Parathyroid adenoma (tissue), 2 donors: ENCODE results near the gene CNTD1.

ENCODE experiments used
- H2AFZ ChIP-seq: fragments of 300-600 bp; sonication (generic); one replicate; pipeline ENCODE4 v1.7.0; 2017; ENCODE audit warnings: antibody characterized with exemption, mild to moderate bottlenecking
- H3K27ac ChIP-seq: fragments of 300-600 bp; sonication (generic); one replicate; pipeline ENCODE4 v1.7.0; 2017
- H3K27me3 ChIP-seq: fragments of 300-600 bp; sonication (generic); one replicate; pipeline ENCODE4 v1.7.0; 2017; ENCODE audit warnings: low read length; ENCODE audit not compliant: control insufficient read depth, insufficient read depth
- H3K36me3 ChIP-seq: fragments of 300-600 bp; sonication (generic); one replicate; pipeline ENCODE4 v1.7.0; 2017; ENCODE audit warnings: low read length; ENCODE audit not compliant: control insufficient read depth, insufficient read depth
- H3K4me1 ChIP-seq: fragments of 300-600 bp; sonication (generic); one replicate; pipeline ENCODE4 v1.7.0; 2017; ENCODE audit warnings: control low read depth
- H3K4me2 ChIP-seq: fragments of 300-600 bp; sonication (generic); one replicate; pipeline ENCODE4 v1.7.0; 2017; ENCODE audit warnings: low read length
- H3K4me3 ChIP-seq: fragments of 300-600 bp; sonication (generic); one replicate; pipeline ENCODE4 v1.7.0; 2017; ENCODE audit warnings: low read depth, low read length
- H3K79me2 ChIP-seq: fragments of 300-600 bp; sonication (generic); one replicate; pipeline ENCODE4 v1.7.0; 2017; ENCODE audit warnings: control low read depth
- H3K9ac ChIP-seq: fragments of 300-600 bp; sonication (generic); one replicate; pipeline ENCODE4 v1.7.0; 2017; ENCODE audit warnings: mild to moderate bottlenecking
- H3K9me3 ChIP-seq: fragments of 300-600 bp; sonication (generic); one replicate; pipeline ENCODE4 v1.7.0; 2017; ENCODE audit warnings: low read length; ENCODE audit not compliant: control insufficient read depth
- CTCF ChIP-seq: fragments of 300-600 bp; sonication (generic); IDR thresholded peaks from one replicate; pipeline ENCODE4 v1.7.0; 2017; ENCODE audit warnings: antibody characterized with exemption, mild to moderate bottlenecking
- donor health status: primary hyperparathyroidism.

The CNTD1 gene

GRCh38 chr17:42845556-42845917 is 46.9 kb downstream of the CNTD1 start:
- Histone ChIP-seq H3K4me1 (no peaks in the 10 kb centered on the region), H3K79me2 (no peaks in the 10 kb centered on the region), H3K27me3 (no peaks in the 10 kb centered on the region), H3K9me3 (no peaks in the 10 kb centered on the region), H3K36me3 (no peaks in the 10 kb centered on the region), H3K27ac (no peak overlapping the region), H3K4me3 (no peak overlapping the region), H3K9ac (no peak overlapping the region), H3K4me2 (no peak overlapping the region), H2AFZ (no peak overlapping the region)
- TF ChIP-seq CTCF, result no peak

DNA sequence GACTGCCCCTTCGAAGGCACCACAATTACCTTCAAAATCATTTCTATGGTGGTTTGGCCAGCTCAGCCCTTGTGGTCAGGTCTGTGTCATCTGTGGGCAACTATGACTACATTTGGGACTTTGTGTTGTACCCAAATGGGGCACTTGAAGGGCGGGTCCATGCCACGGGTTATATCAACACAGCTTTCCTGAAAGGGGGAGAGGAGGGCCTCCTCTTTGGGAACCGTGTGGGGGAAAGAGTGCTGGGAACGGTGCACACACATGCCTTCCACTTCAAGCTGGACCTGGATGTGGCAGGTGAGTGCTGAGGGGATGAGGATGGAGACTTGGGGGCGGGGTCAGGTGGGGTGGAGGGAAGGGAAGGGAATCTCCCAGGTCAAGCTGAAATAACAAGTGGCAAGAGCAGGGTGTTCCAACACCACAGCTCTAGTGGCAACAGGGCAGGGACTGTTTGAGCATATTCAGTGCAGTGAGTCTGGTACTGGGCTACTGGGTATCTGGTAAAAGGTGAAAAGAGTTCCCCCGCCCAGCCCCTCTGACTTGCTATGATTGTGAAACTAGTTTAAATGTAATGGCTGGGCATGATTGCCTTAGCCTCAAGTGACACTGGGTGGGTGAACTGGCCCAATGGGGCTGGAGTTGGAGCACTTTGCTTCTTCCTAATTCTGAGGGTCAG is 47.4 kb downstream of the CNTD1 start:
- no peak overlapping the region for H3K27ac ChIP-seq

DNA sequence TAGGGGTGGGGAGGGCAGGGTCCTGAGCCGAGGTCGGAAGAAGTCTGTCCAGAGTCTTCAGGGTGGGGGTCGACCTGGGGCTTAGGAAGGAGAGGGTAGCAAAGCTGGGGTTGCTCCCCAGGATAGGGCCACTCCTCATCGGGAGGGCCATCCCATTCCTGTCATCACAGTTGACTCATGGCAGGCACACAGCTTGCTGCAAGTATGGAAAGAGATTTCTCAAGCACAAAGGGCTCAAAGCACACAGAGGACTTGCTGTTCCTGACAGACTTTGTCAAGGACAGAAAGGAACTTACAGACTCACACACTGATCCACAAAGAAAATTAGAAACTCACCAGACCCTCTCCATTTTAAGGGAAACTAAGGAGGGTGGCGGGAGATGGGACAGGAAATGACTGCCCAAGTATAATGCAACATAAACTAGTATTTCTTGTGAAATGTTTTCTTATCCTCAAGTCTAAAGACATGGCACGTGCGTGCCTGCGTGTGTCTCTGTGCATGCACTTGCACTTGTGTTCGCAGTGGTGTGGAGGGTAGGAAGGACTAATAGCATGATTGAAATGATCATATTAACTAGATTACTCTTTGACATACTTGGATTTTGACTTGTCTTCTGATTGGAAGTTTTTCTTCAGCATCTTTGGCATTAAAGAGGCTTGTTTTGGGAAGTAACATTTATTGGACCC is 48.1 kb downstream of the CNTD1 start:
- Histone ChIP-seq H3K9me3 (no peaks in the 10 kb centered on the region), H3K9ac (no peak overlapping the region), H3K4me3 (no peak overlapping the region), H2AFZ (no peak overlapping the region), H3K4me2 (no peak overlapping the region), H3K4me1 (no peaks in the 10 kb centered on the region), H3K27ac (no peak overlapping the region), H3K79me2 (no peaks in the 10 kb centered on the region), H3K27me3 (no peaks in the 10 kb centered on the region), H3K36me3 (no peaks in the 10 kb centered on the region)
- no peak for TF ChIP-seq CTCF

More for the DNA sequence above, 47.4 kb downstream of the CNTD1 start:
- no peaks in the 10 kb centered on the region for H3K36me3 ChIP-seq
- no peaks in the 10 kb centered on the region for H3K27me3 ChIP-seq
- no peaks in the 10 kb centered on the region for H3K79me2 ChIP-seq
- no peak for TF ChIP-seq CTCF
- H3K4me2 ChIP-seq, result no peak overlapping the region
- H3K9me3 ChIP-seq, result no peaks in the 10 kb centered on the region
- H2AFZ ChIP-seq, result no peak overlapping the region
- no peaks in the 10 kb centered on the region for H3K4me1 ChIP-seq
- H3K9ac ChIP-seq, result no peak overlapping the region
- no peak overlapping the region for H3K4me3 ChIP-seq

DNA sequence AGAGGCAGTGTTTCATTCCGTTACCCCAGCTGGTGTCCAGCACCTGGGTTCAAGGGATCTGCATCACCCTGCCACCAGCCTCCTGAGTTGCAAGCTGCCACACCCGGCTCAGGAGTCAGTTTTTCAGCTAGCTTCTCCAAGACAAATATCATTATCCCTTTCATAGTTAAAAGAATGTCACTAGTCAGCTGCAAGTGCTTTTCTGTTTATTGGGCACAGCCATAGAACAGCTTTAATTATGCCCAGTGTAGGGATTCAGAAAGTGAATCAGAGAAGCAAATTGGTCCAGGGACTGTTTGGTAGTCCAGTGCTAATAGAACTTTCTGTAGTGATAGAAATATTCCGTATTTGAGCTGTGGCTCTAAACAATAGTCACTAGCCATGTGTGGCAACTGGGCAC is 49.4 kb downstream of the CNTD1 start:
- H3K79me2 ChIP-seq, result no peaks in the 10 kb centered on the region
- H3K27me3 ChIP-seq, result no peaks in the 10 kb centered on the region
- no peaks in the 10 kb centered on the region for H3K36me3 ChIP-seq
- no peak overlapping the region for H3K9ac ChIP-seq
- no peak overlapping the region for H3K4me3 ChIP-seq
- no peak for TF ChIP-seq CTCF
- H2AFZ ChIP-seq, result no peak overlapping the region
- H3K9me3 ChIP-seq, result no peaks in the 10 kb centered on the region
- no peaks in the 10 kb centered on the region for H3K4me1 ChIP-seq
- H3K27ac ChIP-seq, result no peak overlapping the region
- no peak overlapping the region for H3K4me2 ChIP-seq

GRCh38 chr17:42849031-42849430 is 50.4 kb downstream of the CNTD1 start:
- Histone ChIP-seq H2AFZ (no peak overlapping the region), H3K27ac (no peak overlapping the region), H3K4me3 (no peak overlapping the region), H3K4me1 (no peaks in the 10 kb centered on the region), H3K4me2 (no peak overlapping the region), H3K27me3 (no peaks in the 10 kb centered on the region), H3K9me3 (no peaks in the 10 kb centered on the region), H3K9ac (no peak overlapping the region), H3K36me3 (no peaks in the 10 kb centered on the region), H3K79me2 (no peaks in the 10 kb centered on the region)
- no peak for TF ChIP-seq CTCF
